ENCODE results near the gene DGUOK.
A peak's percentile ranks its signal among the peaks of the same experiment; 100 is the strongest.

DGUOK gene

GRCh38 chr2:73986085-73986681 is 59.5 kb downstream of the DGUOK start:
- TF ChIP-seq, protein P1, sequence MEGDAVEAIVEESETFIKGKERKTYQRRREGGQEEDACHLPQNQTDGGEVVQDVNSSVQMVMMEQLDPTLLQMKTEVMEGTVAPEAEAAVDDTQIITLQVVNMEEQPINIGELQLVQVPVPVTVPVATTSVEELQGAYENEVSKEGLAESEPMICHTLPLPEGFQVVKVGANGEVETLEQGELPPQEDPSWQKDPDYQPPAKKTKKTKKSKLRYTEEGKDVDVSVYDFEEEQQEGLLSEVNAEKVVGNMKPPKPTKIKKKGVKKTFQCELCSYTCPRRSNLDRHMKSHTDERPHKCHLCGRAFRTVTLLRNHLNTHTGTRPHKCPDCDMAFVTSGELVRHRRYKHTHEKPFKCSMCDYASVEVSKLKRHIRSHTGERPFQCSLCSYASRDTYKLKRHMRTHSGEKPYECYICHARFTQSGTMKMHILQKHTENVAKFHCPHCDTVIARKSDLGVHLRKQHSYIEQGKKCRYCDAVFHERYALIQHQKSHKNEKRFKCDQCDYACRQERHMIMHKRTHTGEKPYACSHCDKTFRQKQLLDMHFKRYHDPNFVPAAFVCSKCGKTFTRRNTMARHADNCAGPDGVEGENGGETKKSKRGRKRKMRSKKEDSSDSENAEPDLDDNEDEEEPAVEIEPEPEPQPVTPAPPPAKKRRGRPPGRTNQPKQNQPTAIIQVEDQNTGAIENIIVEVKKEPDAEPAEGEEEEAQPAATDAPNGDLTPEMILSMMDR (conservative IDR thresholded peaks at IDR 0.05; ENCODE audit: low read depth, low read length) = no peak
- no peak for DNase-seq (ENCODE audit: low read depth)
- peak overlapping the region; percentile 59 for H3K4me3 ChIP-seq (ENCODE audit: low read length)

GRCh38 chr2:73987109-73987947 is 60.6 kb downstream of the DGUOK start:
- TF ChIP-seq, protein P1 (conservative IDR thresholded peaks at IDR 0.05; ENCODE audit: low read depth, low read length) = peak; percentile 46
- DNase-seq (ENCODE audit: low read depth) = no peak
- H3K4me3 ChIP-seq (ENCODE audit: low read length) = peak overlapping the region; percentile 38

- peak overlapping the region; percentile 38 for H3K4me3 ChIP-seq (ENCODE audit: low read length)
Measured at GRCh38 chr2:73987948-73988700, 61.4 kb downstream of the DGUOK start.

DNA sequence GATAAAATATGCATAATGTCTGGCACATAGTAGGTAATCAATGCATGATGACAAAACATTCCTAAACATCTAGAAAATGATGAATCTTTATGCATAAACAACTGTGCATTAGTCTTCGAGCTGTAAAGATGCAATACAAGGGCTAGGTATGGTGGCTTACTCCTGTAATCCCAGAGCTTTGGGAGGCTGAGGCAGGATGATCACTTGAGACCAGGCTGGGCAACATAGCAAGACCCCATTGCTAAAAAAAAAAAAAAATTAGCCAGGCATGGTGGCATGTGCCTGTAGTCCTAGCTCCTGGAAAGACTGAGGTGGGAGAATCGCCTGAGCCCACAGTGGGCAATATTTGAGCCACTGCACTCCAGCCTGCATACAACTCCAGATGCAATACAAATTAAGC is 63.3 kb downstream of the DGUOK start:
- H3K4me3 ChIP-seq (ENCODE audit: low read length) = no peak overlapping the region
- no peak for DNase-seq (ENCODE audit: low read depth)
- TF ChIP-seq, protein P1 (conservative IDR thresholded peaks at IDR 0.05; ENCODE audit: low read depth, low read length) = no peak

More at GRCh38 chr2:73987948-73988700, 61.4 kb downstream of the DGUOK start:
- TF ChIP-seq, protein P1 (conservative IDR thresholded peaks at IDR 0.05; ENCODE audit: low read depth, low read length) = no peak
- no peak for DNase-seq (ENCODE audit: low read depth)

GRCh38 chr2:73990531-73990930 is 63.9 kb downstream of the DGUOK start:
- no peak for DNase-seq (ENCODE audit: low read depth)
- H3K4me3 ChIP-seq (ENCODE audit: low read length) = no peak overlapping the region
- TF ChIP-seq, protein P1 (conservative IDR thresholded peaks at IDR 0.05; ENCODE audit: low read depth, low read length) = no peak

- no peak for DNase-seq (ENCODE audit: low read depth)
- TF ChIP-seq, protein P1 (conservative IDR thresholded peaks at IDR 0.05; ENCODE audit: low read depth, low read length) = no peak
- no peak overlapping the region for H3K4me3 ChIP-seq (ENCODE audit: low read length)
Measured at GRCh38 chr2:73992036-73992435, 65.4 kb downstream of the DGUOK start.

Data from retinal pigment epithelial cell (primary cell).